GM10847 (cell line): ENCODE data around the gene HSPA14.

Experiments used
- POLR2A ChIP-seq: IDR thresholded peaks from 2 replicates; pipeline ENCODE4 v1.6.1; 2011; ENCODE audit not compliant: insufficient read length; ENCODE audit errors: extremely low read depth

Gene HSPA14

GRCh38 chr10:14826076-14826829 is 11.9 kb upstream of the HSPA14 start:
- TF ChIP-seq POLR2A, result no peak

- TF ChIP-seq POLR2A, result no peak
Measured at GRCh38 chr10:14833106-14833505, 5.0 kb upstream of the HSPA14 start.

- no peak for TF ChIP-seq POLR2A
Measured at GRCh38 chr10:14836208-14836607, 1.9 kb upstream of the HSPA14 start.

GRCh38 chr10:14837003-14837756 is 926 bp upstream of the HSPA14 start:
- no peak for TF ChIP-seq POLR2A

GRCh38 chr10:14838582-14839304 is 637 bp downstream of the HSPA14 start:
- no peak for TF ChIP-seq POLR2A

GRCh38 chr10:14839305-14839695 is 1.2 kb downstream of the HSPA14 start:
- TF ChIP-seq POLR2A, result no peak

GRCh38 chr10:14840178-14840577 is 2.1 kb downstream of the HSPA14 start:
- no peak for TF ChIP-seq POLR2A

- TF ChIP-seq POLR2A, result no peak
Measured at GRCh38 chr10:14843327-14843988, 5.4 kb downstream of the HSPA14 start.

GRCh38 chr10:14844948-14845347 is 6.8 kb downstream of the HSPA14 start:
- TF ChIP-seq POLR2A, result no peak

- TF ChIP-seq POLR2A, result no peak
Measured at GRCh38 chr10:14852236-14852635, 14.1 kb downstream of the HSPA14 start.

- no peak for TF ChIP-seq POLR2A
Measured at GRCh38 chr10:14855453-14855852, 17.3 kb downstream of the HSPA14 start.

GRCh38 chr10:14858338-14858960 is 20.3 kb downstream of the HSPA14 start:
- TF ChIP-seq POLR2A, result no peak

- TF ChIP-seq POLR2A, result no peak
Measured at GRCh38 chr10:14859043-14859442, 20.9 kb downstream of the HSPA14 start.

GRCh38 chr10:14859775-14860174 is 21.7 kb downstream of the HSPA14 start:
- TF ChIP-seq POLR2A, result no peak

GRCh38 chr10:14860791-14861190 is 22.7 kb downstream of the HSPA14 start:
- no peak for TF ChIP-seq POLR2A
